T-cell (primary cell): ENCODE data around the gene PLET1. TPM values are rescaled to one million over a fixed set of nuclear protein-coding genes. Genes with fewer than 3 reads are reported as not detected.

Source experiments
- ATAC-seq, 4 experiments: fragments of 200-7000 bp in 3 of 4; fragments of 150-1000 bp in 1 of 4; cut with Tn5 transposase; replicated peaks in 1 of 4; 1 replicate in 3 of 4; 2 replicates in 1 of 4; pipeline ENCODE4 v1.10.0; 2021; ENCODE audit warnings: moderate library complexity in 3 of 4, mild to moderate bottlenecking in 2 of 4, moderate number of reproducible peaks in 1 of 4
- CTCF ChIA-PET, 2 donors: fragments of 300-600 bp; sonication (Branson Sonifier 250); formaldehyde crosslinking; loops; one replicate each; lab custom pipeline; 2022; ENCODE audit warnings: antibody characterized with exemption in 2 of 2; lab: Charles Lee
- POLR2A ChIA-PET, 2 donors: fragments of 300-600 bp; sonication (Branson Sonifier 250); formaldehyde crosslinking; loops; one replicate each; lab custom pipeline; 2022; ENCODE audit warnings: antibody characterized with exemption in 2 of 2; lab: Charles Lee
- DNase-seq, 35 experiments: peaks; one replicate each; pipeline versions ENCODE4 v3.0.0 to v3.0.0-alpha.2; 2013 to 2023
- H3K27ac ChIP-seq: one replicate; pipeline ENCODE4 v1.5.1; 2013; ENCODE audit warnings: low read length
- H3K27me3 ChIP-seq, 2 experiments: replicated peaks in 1 of 2; 1 replicate in 1 of 2; 2 replicates in 1 of 2; pipeline versions ENCODE4 v1.6.1 to v1.7.0; 2013; ENCODE audit warnings: low read length in 1 of 2, mixed read lengths in 1 of 2; ENCODE audit not compliant: control insufficient read depth in 2 of 2, insufficient read depth in 2 of 2; ENCODE audit errors: extremely low read depth in 1 of 2
- H3K36me3 ChIP-seq, 2 donors: 1 replicate in 1 of 2; 2 replicates in 1 of 2; pipeline versions ENCODE4 v1.6.1 to v1.7.0; 2013; ENCODE audit warnings: low read length in 1 of 2; ENCODE audit not compliant: control insufficient read depth in 2 of 2, insufficient read depth in 1 of 2; ENCODE audit errors: extremely low read depth in 1 of 2
- H3K4me1 ChIP-seq, 2 experiments: 1 replicate in 1 of 2; 2 replicates in 1 of 2; pipeline versions ENCODE4 v1.6.1 to v1.7.0; 2013; ENCODE audit warnings: low read length in 2 of 2, mixed read lengths in 1 of 2; ENCODE audit not compliant: insufficient read depth in 2 of 2, control insufficient read depth in 1 of 2; ENCODE audit errors: extremely low read depth in 1 of 2
- H3K4me3 ChIP-seq, 2 donors: 1 replicate in 1 of 2; 2 replicates in 1 of 2; pipeline versions ENCODE4 v1.5.1 to v1.7.0; 2013; ENCODE audit warnings: mild to moderate bottlenecking in 2 of 2, low read length in 1 of 2, moderate library complexity in 1 of 2; ENCODE audit not compliant: control insufficient read depth in 1 of 2; ENCODE audit errors: extremely low read depth in 1 of 2
- H3K9me3 ChIP-seq: 2 replicates; pipeline ENCODE4 v1.7.0; 2013
- H3K27ac Mint-ChIP-seq, 2 donors: one replicate each; pipeline ENCODE4 v1.8.0; 2020 to 2021; ENCODE audit warnings: mild to moderate bottlenecking in 2 of 2, mixed read lengths in 2 of 2
- H3K27me3 Mint-ChIP-seq, 2 donors: one replicate each; pipeline ENCODE4 v1.8.0; 2021 to 2022; ENCODE audit warnings: mixed read lengths in 2 of 2
- H3K36me3 Mint-ChIP-seq: one replicate; pipeline ENCODE4 v1.8.0; 2021; ENCODE audit warnings: mixed read lengths
- H3K4me1 Mint-ChIP-seq, 3 donors: one replicate each; pipeline ENCODE4 v1.8.0; 2020 to 2022; ENCODE audit warnings: mixed read lengths in 3 of 3, mild to moderate bottlenecking in 1 of 3
- H3K4me3 Mint-ChIP-seq, 3 donors: one replicate each; pipeline ENCODE4 v1.8.0; 2020 to 2022; ENCODE audit warnings: mild to moderate bottlenecking in 3 of 3, mixed read lengths in 3 of 3, moderate library complexity in 3 of 3
- H3K9me3 Mint-ChIP-seq, 3 donors: one replicate each; pipeline ENCODE4 v1.8.0; 2020 to 2022; ENCODE audit warnings: mixed read lengths in 3 of 3
- WGBS: methylation state at CpG from one replicate; pipeline ENCODE4 v1.1.5; 2013; ENCODE audit warnings: missing lambda C conversion rate; ENCODE audit not compliant: insufficient coverage; 5-methylcytosine and 5-hydroxymethylcytosine counted together
- total RNA-seq, 35 experiments: library from RNA in 6 of 35; stranded (reverse) in 6 of 35; fragments of 120-200 nt in 1 of 35; gene quantifications; one replicate each; pipeline versions ENCODE4 v1.2.1 to v1.2.4 and lab custom pipeline; 2013 to 2026

The PLET1 gene
- total RNA-seq, 5 donors from 2014 or later (not counting 1 experiment from before 2014, with no cell fraction given) = not detected

GRCh38 chr11:112219476-112220232 is 41.0 kb downstream of the PLET1 start:
- Histone ChIP-seq H3K27me3 (peaks cover 0 to 4% of the 10 kb centered on the region in 2 experiments), H3K4me3 (no peak overlapping the region), H3K27ac (no peak overlapping the region), H3K9me3 (no peaks in the 10 kb centered on the region), H3K4me1 (peaks cover 0 to 5% of the 10 kb centered on the region in 2 experiments), H3K36me3 (no peaks in the 10 kb centered on the region)
- Mint-ChIP-seq H3K36me3 (no peaks in the 10 kb centered on the region), H3K4me3 (no peak overlapping the region), H3K4me1 (peaks cover 0 to 4% (median 2%) of the 10 kb centered on the region in 3 donors), H3K27ac (no peak overlapping the region), H3K9me3 (no peaks in the 10 kb centered on the region), H3K27me3 (no peaks in the 10 kb centered on the region)
- ChIA-PET POLR2A (interaction anchor here in 1 of 2 donors (0.6 kb wide), 1 partner anchor 24 kb away, joined by 6 read pairs; no protein-coding TSS in a partner anchor), CTCF (interaction anchor here (0.6 to 7.6 kb wide), 19 partner anchors 11 to 1761 kb away, joined by 3 to 121 read pairs (median 4); no protein-coding TSS in a partner anchor)
- DNase-seq (peak in 31 of 35 experiments; percentile 1 to 91 (median 22)), ATAC-seq (peak; percentile 96 to 99 (median 97))
- 23% methylated on average over 4 of the region's 7 CpGs for WGBS

- WGBS = 100% methylated on average over 1 of the region's 1 CpG
- no peak overlapping the region for H3K4me3 ChIP-seq
- Mint-ChIP-seq H3K27me3 (no peaks in the 10 kb centered on the region), H3K9me3 (no peaks in the 10 kb centered on the region), H3K4me1 (peaks cover 0 to 8% (median 7%) of the 10 kb centered on the region in 3 donors), H3K27ac (no peak overlapping the region), H3K36me3 (no peaks in the 10 kb centered on the region), H3K4me3 (no peak overlapping the region)
- no peaks in the 10 kb centered on the region for H3K9me3 ChIP-seq
- ATAC-seq (no peak), DNase-seq (no peak)
- no peaks in the 10 kb centered on the region for H3K36me3 ChIP-seq
- no peak overlapping the region for H3K27ac ChIP-seq
- ChIA-PET POLR2A (no interaction called here), CTCF (interaction anchor here in 1 of 2 donors (1.1 kb wide), 1 partner anchor 63 kb away, joined by 8 read pairs; no protein-coding TSS in a partner anchor)
- peaks cover 5 to 6% of the 10 kb centered on the region in 2 experiments for H3K4me1 ChIP-seq
- H3K27me3 ChIP-seq = no peaks in the 10 kb centered on the region
Observed at GRCh38 chr11:112216561-112217105, 44.0 kb downstream of the PLET1 start.

DNA sequence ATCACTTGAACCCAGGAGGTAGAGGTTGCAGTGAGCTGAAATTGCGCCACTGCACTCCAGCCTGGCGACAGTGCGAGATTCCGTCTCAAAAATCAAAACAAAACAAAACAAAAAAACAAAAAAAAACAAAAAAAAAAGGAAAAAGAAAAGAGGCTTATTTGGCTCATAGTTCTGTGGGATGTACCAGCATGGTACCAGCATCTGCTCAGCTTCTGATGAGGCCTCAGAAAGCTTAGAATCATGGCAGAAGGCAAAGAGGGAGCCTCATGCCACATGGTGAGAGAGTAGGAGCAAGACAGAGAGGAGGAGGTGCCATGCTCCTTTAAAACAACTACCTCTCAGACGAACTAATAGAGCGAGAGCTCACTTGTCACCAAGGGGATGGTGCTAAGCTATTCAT is 45.0 kb downstream of the PLET1 start:
- H3K4me1 ChIP-seq = peaks cover 5 to 10% of the 10 kb centered on the region in 2 experiments
- H3K36me3 ChIP-seq = no peaks in the 10 kb centered on the region
- Mint-ChIP-seq H3K4me1 (peaks cover 0 to 15% (median 12%) of the 10 kb centered on the region in 3 donors), H3K36me3 (no peaks in the 10 kb centered on the region), H3K27ac (no peak overlapping the region), H3K9me3 (no peaks in the 10 kb centered on the region), H3K27me3 (no peaks in the 10 kb centered on the region), H3K4me3 (no peak overlapping the region)
- no peak overlapping the region for H3K27ac ChIP-seq
- H3K27me3 ChIP-seq = no peaks in the 10 kb centered on the region
- CTCF ChIA-PET = interaction anchor here (0.6 to 1.0 kb wide), 3 partner anchors 32 to 1056 kb away, joined by 3 to 4 read pairs (median 3); no protein-coding TSS in a partner anchor
- POLR2A ChIA-PET = no interaction called here
- H3K9me3 ChIP-seq = no peaks in the 10 kb centered on the region
- no peak overlapping the region for H3K4me3 ChIP-seq
- WGBS = no CpG with 5 or more reads among the region's 6 CpGs
- ATAC-seq = no peak
- no peak for DNase-seq

DNA sequence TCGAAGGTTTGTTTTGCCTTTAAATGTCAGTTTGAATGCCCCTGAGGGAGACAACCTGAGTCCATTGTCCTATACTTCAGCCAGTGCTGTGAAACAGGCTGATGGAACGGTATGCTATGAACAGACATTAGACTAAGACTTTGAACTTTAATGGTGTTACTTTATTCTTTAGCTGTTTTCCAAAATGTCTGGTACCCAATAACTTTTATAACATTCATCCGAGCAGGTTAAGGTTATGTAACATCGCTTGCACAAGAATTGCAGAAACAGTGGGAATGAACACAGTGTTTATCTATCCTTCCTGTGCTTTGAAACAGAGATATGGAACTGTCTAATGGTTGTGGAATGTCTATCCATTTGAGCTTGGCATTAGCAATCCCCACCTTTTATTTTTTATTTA is 46.9 kb downstream of the PLET1 start:
- H3K4me3 Mint-ChIP-seq = no peak overlapping the region
- H3K4me1 Mint-ChIP-seq = peaks cover 0 to 12% (median 10%) of the 10 kb centered on the region in 3 donors

GRCh38 chr11:112212710-112213109 is 48.0 kb downstream of the PLET1 start:
- no peak for ATAC-seq
- H3K4me3 Mint-ChIP-seq = no peak overlapping the region
- peaks cover 0 to 10% of the 10 kb centered on the region in 2 experiments for H3K4me1 ChIP-seq
- no peaks in the 10 kb centered on the region for H3K9me3 Mint-ChIP-seq
- ChIA-PET POLR2A (no interaction called here), CTCF (interaction anchor here in 1 of 2 donors (0.9 kb wide), 1 partner anchor 71 kb away, joined by 3 read pairs; no protein-coding TSS in a partner anchor)
- no peaks in the 10 kb centered on the region for H3K27me3 ChIP-seq
- no peak overlapping the region for H3K27ac ChIP-seq
- H3K36me3 Mint-ChIP-seq = no peaks in the 10 kb centered on the region
- no peaks in the 10 kb centered on the region for H3K9me3 ChIP-seq
- H3K36me3 ChIP-seq = no peaks in the 10 kb centered on the region
- peaks cover 0 to 12% (median 10%) of the 10 kb centered on the region in 3 donors for H3K4me1 Mint-ChIP-seq
- H3K27me3 Mint-ChIP-seq = peaks cover 3 to 4% of the 10 kb centered on the region in 2 donors
- DNase-seq = no peak
- H3K27ac Mint-ChIP-seq = no peak overlapping the region
- no peak overlapping the region for H3K4me3 ChIP-seq

More for the DNA sequence above, 46.9 kb downstream of the PLET1 start:
- 83% methylated on average over 1 of the region's 4 CpGs for WGBS
- H3K36me3 Mint-ChIP-seq = no peaks in the 10 kb centered on the region
- Histone ChIP-seq H3K36me3 (no peaks in the 10 kb centered on the region), H3K4me3 (no peak overlapping the region), H3K27me3 (no peaks in the 10 kb centered on the region), H3K27ac (no peak overlapping the region), H3K4me1 (peaks cover 0 to 10% of the 10 kb centered on the region in 2 experiments), H3K9me3 (no peaks in the 10 kb centered on the region)
- H3K9me3 Mint-ChIP-seq = no peaks in the 10 kb centered on the region
- ChIA-PET CTCF (interaction anchor here in 1 of 2 donors (0.6 to 2.1 kb wide), 2 partner anchors 66 to 79 kb away, joined by 3 to 12 read pairs; no protein-coding TSS in a partner anchor), POLR2A (interaction anchor here in 1 of 2 donors (0.6 kb wide), 1 partner anchor 30 kb away, joined by 4 read pairs; no protein-coding TSS in a partner anchor)
- peaks cover 2 to 4% of the 10 kb centered on the region in 2 donors for H3K27me3 Mint-ChIP-seq
- no peak for ATAC-seq
- no peak for DNase-seq
- H3K27ac Mint-ChIP-seq = no peak overlapping the region

DNA sequence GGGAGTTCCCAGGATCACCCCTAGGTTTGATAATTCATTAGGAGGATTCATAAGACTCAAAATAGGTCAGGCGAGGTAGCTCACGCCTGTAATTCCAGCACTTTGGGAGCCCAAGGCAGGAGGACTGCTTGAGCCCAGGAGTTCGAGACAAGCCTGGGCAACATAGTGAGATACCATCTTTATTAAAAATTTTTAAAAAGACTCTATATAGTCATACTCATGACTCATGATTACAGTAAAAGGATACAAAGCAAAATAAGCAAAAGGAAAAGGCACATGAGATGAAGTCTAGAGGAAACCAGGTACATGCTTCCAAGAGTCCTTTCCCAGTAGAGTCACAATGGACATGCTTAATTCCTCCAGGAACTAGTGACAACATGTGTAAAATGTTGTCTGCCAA is 48.4 kb downstream of the PLET1 start:
- no peaks in the 10 kb centered on the region for H3K36me3 Mint-ChIP-seq
- POLR2A ChIA-PET = no interaction called here
- Histone ChIP-seq H3K27me3 (no peaks in the 10 kb centered on the region), H3K27ac (no peak overlapping the region), H3K4me3 (no peak overlapping the region), H3K9me3 (no peaks in the 10 kb centered on the region), H3K4me1 (peaks cover 0 to 10% of the 10 kb centered on the region in 2 experiments), H3K36me3 (no peaks in the 10 kb centered on the region)
- H3K9me3 Mint-ChIP-seq = no peaks in the 10 kb centered on the region
- CTCF ChIA-PET = interaction anchor here in 1 of 2 donors (0.9 to 1.0 kb wide), 2 partner anchors 68 to 71 kb away, joined by 3 read pairs; no protein-coding TSS in a partner anchor
- ATAC-seq (no peak), DNase-seq (no peak)
- peaks cover 0 to 12% (median 10%) of the 10 kb centered on the region in 3 donors for H3K4me1 Mint-ChIP-seq
- 90% methylated on average over 2 of the region's 3 CpGs for WGBS
- no peak overlapping the region for H3K4me3 Mint-ChIP-seq
- no peak overlapping the region for H3K27ac Mint-ChIP-seq
- H3K27me3 Mint-ChIP-seq = peaks cover 3 to 4% of the 10 kb centered on the region in 2 donors
